GM12878 (cell line): ENCODE measurements around the gene SDCCAG8. TPM values are rescaled to one million over a fixed set of nuclear protein-coding genes. Genes with fewer than 3 reads are reported as not detected.

Source experiments
- ATAC-seq: fragments of 200-7000 bp; cut with Tn5 transposase; 3 replicates; pipeline ENCODE4 v1.9.1; 2020; ENCODE audit warnings: mild to moderate bottlenecking, moderate library complexity
- BruUV-seq: library from RNA; stranded (reverse); fragments of 400-500 nt; replicated peaks from 2 replicates; lab custom pipeline; 2021; lab: Mats Ljungman, UMichigan
- CTCF ChIA-PET: fragments of 300-600 bp; sonication (Branson Sonifier 250); formaldehyde crosslinking; extraction: SDS; loops from one replicate; lab custom pipeline; 2021; ENCODE audit warnings: inconsistent platforms; lab: Yijun Ruan, JAX
- POLR2A ChIA-PET: fragments of 350-600 bp; formaldehyde crosslinking; extraction: SDS; loops from one replicate; lab custom pipeline; 2021; ENCODE audit warnings: inconsistent platforms; lab: Charles Lee
- RAD21 ChIA-PET: fragments of 300-600 bp; sonication (Branson Sonifier 250); formaldehyde crosslinking; loops from one replicate; lab custom pipeline; 2023; ENCODE audit warnings: antibody characterized with exemption; ENCODE audit not compliant: unreplicated experiment; lab: Charles Lee
- SMC1A ChIA-PET: fragments of 300-600 bp; sonication (Branson Sonifier 250); formaldehyde crosslinking; loops from one replicate; lab custom pipeline; 2023; ENCODE audit not compliant: unreplicated experiment, uncharacterized antibody; lab: Charles Lee
- DNase-seq: peaks from one replicate; pipeline ENCODE4 v3.0.0-alpha.2; 2011; ENCODE audit warnings: low read depth, low spot score
- FAIRE-seq: peaks from 3 replicates; lab custom pipeline; 2011; peaks lifted over from hg19 to GRCh38; lab: Jason Lieb, UNC
- H2AFZ ChIP-seq: 2 replicates; pipeline ENCODE4 v1.6.0; 2011; ENCODE audit warnings: low read depth, low read length, control low read depth; ENCODE audit not compliant: control insufficient read depth
- H3K27ac ChIP-seq: 2 replicates; pipeline ENCODE4 v1.5.1; 2011; ENCODE audit warnings: control low read depth; ENCODE audit not compliant: control insufficient read depth, insufficient read depth
- H3K27me3 ChIP-seq, 2 experiments: replicated peaks in 1 of 2; 2 replicates each; pipeline versions ENCODE4 v1.6.0 to v1.6.1; 2011; ENCODE audit warnings: low read length in 1 of 2; ENCODE audit not compliant: control insufficient read depth in 2 of 2, insufficient read depth in 2 of 2
- H3K36me3 ChIP-seq, 2 experiments: 2 replicates each; pipeline ENCODE4 v1.5.1; 2011; ENCODE audit warnings: low read length in 1 of 2; ENCODE audit not compliant: control insufficient read depth in 2 of 2, insufficient read depth in 2 of 2
- H3K4me1 ChIP-seq: 2 replicates; pipeline ENCODE4 v1.6.1; 2011; ENCODE audit warnings: mild to moderate bottlenecking, low read length, moderate library complexity, mixed read lengths; ENCODE audit not compliant: control insufficient read depth, insufficient read depth
- H3K4me2 ChIP-seq: 2 replicates; pipeline ENCODE4 v1.6.0; 2011; ENCODE audit warnings: control low read depth; ENCODE audit not compliant: control insufficient read depth, insufficient read depth
- H3K4me3 ChIP-seq: fragments of 200-600 bp; sonication (generic); 2 replicates; pipeline ENCODE4 v1.5.1; 2016
- H3K79me2 ChIP-seq: 2 replicates; pipeline ENCODE4 v1.6.0; 2011; ENCODE audit warnings: low read length; ENCODE audit not compliant: control insufficient read depth, insufficient read depth
- H3K9ac ChIP-seq: 2 replicates; pipeline ENCODE4 v1.8.0; 2011; ENCODE audit warnings: low read length, control low read depth, mixed read lengths; ENCODE audit not compliant: control insufficient read depth, insufficient read depth
- H3K9me3 ChIP-seq: replicated peaks from 3 replicates; pipeline ENCODE4 v1.5.1; 2011; ENCODE audit warnings: mild to moderate bottlenecking, low read length; ENCODE audit not compliant: control insufficient read depth, insufficient read depth
- H4K20me1 ChIP-seq: 2 replicates; pipeline ENCODE4 v1.6.0; 2011; ENCODE audit not compliant: control insufficient read depth, insufficient read depth
- CHD2 ChIP-seq: IDR thresholded peaks from 2 replicates; pipeline ENCODE4 v1.6.1; 2011; ENCODE audit warnings: low read depth, low read length, improper control_type of control experiment, borderline replicate concordance
- MYB ChIP-seq: fragments of 150-350 bp; IDR thresholded peaks from 2 replicates; pipeline ENCODE4 v1.6.1; 2014; ENCODE audit warnings: mild to moderate bottlenecking, low read depth, low read length, borderline replicate concordance
- PKNOX1 ChIP-seq: fragments of 450-650 bp; IDR thresholded peaks from 2 replicates; pipeline ENCODE4 v1.6.1; 2016; ENCODE audit warnings: mild to moderate bottlenecking
- PML ChIP-seq: IDR thresholded peaks from 2 replicates; pipeline ENCODE4 v1.6.1; 2012; ENCODE audit warnings: low read length, inconsistent platforms
- SREBF1 ChIP-seq: IDR thresholded peaks from 2 replicates; pipeline ENCODE4 v1.6.1; 2012; ENCODE audit warnings: mild to moderate bottlenecking, low read length
- ZBTB11 ChIP-seq: fragments of 450-650 bp; formaldehyde crosslinking; IDR thresholded peaks from 2 replicates; pipeline ENCODE4 v1.5.0; 2022; ENCODE audit warnings: mild to moderate bottlenecking, missing genetic modification characterization
- WGBS: methylation state at CpG from one replicate; pipeline ENCODE4 v1.1.6; 2016; ENCODE audit warnings: low lambda C conversion rate; ENCODE audit not compliant: insufficient replicate concordance, insufficient coverage; ENCODE audit errors: missing lambda C conversion rate; 5-methylcytosine and 5-hydroxymethylcytosine counted together
- in situ Hi-C: fragments of 300-500 bp; cut with MboI; formaldehyde crosslinking; loops from 9 replicates; pipeline ENCODE4 v1.14.3; 2018; ENCODE audit warnings: mixed read lengths
- intact Hi-C: fragments of 100-400 bp; cut with micrococcal nuclease; formaldehyde crosslinking; loops from one replicate; pipeline ENCODE4 v1.14.2; 2022; ENCODE audit not compliant: unreplicated experiment
- polyA plus RNA-seq, 11 experiments: library from polyadenylated mRNA; depleted of rRNA in 4 of 11; unstranded in 6 of 11; stranded (reverse) in 5 of 11; fragments of >200 nt; fragmentation: Nextera tagmentation in 4 of 11; fragmentation: Illumina TruSeq in 1 of 11; extraction: Ambion mirVana in 4 of 11; extraction: Trizol in 1 of 11; gene quantifications; 1 replicate in 1 of 11; 2 replicates in 10 of 11; pipeline versions ENCODE4 v1.2.1 to v1.2.3, GENCODE V29; 2011 to 2016; ENCODE audit warnings: inconsistent platforms in 2 of 11, missing spikeins in 2 of 11, low read depth in 1 of 11
- total RNA-seq, 4 experiments: library from RNA; depleted of rRNA in 3 of 4; stranded (reverse); fragments of >200 nt in 3 of 4; fragmentation: Illumina TruSeq in 1 of 4; extraction: Trizol in 1 of 4; gene quantifications; 2 replicates each; pipeline versions ENCODE4 v1.2.1 to v1.2.3, GENCODE V29; 2013 to 2021

Gene SDCCAG8
- total and polyA plus RNA-seq, 10 of the 15 experiments (the other 5 are each of a cell fraction or from before 2014, with no cell fraction given) = 15.0 to 25.6 (median 20.6) TPM

GRCh38 chr1:243413431-243414151, 157.8 kb downstream of the SDCCAG8 start:
- Histone ChIP-seq H3K4me1 (peaks cover 8% of the 10 kb centered on the region; the same call in 1 of the 2 replicates), H3K79me2 (no peaks in the 10 kb centered on the region), H2AFZ (no peak overlapping the region), H3K9me3 (no peaks in the 10 kb centered on the region), H3K27ac (no peak overlapping the region), H3K4me2 (no peak overlapping the region), H3K4me3 (no peak overlapping the region), H4K20me1 (no peaks in the 10 kb centered on the region), H3K36me3 (no peaks in the 10 kb centered on the region; a peak in 1 of 4 replicates), H3K27me3 (no peaks in the 10 kb centered on the region), H3K9ac (no peak overlapping the region)
- no peak for FAIRE-seq
- ATAC-seq = peak; percentile 87
- TF ChIP-seq CHD2 (no peak), ZBTB11 (no peak), SREBF1 (no peak), PKNOX1 (0 out of 2 replicates have a peak, but pooled peaks have one; percentile 42), MYB (no peak), PML (no peak)
- POLR2A ChIA-PET = interaction anchor here (0.6 kb wide), 1 partner anchor 1316 kb away, joined by 6 read pairs; no protein-coding TSS in a partner anchor
- intact Hi-C loops = no loop called here
- DNase-seq = no peak
- no TSS peak for BruUV-seq
- in situ Hi-C loops = no loop called here
- SMC1A ChIA-PET = no interaction called here
- 71% methylated on average over 8 of the region's 8 CpGs for WGBS
- CTCF ChIA-PET = interaction anchor here (1.0 kb wide), 1 partner anchor 9 kb away, joined by 3 read pairs; no protein-coding TSS in a partner anchor
- RAD21 ChIA-PET = interaction anchor here (1.0 kb wide), 1 partner anchor 70 kb away, joined by 3 read pairs; no protein-coding TSS in a partner anchor
